ENCODE results near the gene DDX1.
"Not testable (repeated sequence)": the region's sequence is repeated elsewhere in the genome, so short reads cannot be mapped to it uniquely, and the experiment has no call there.

DDX1 gene

DNA sequence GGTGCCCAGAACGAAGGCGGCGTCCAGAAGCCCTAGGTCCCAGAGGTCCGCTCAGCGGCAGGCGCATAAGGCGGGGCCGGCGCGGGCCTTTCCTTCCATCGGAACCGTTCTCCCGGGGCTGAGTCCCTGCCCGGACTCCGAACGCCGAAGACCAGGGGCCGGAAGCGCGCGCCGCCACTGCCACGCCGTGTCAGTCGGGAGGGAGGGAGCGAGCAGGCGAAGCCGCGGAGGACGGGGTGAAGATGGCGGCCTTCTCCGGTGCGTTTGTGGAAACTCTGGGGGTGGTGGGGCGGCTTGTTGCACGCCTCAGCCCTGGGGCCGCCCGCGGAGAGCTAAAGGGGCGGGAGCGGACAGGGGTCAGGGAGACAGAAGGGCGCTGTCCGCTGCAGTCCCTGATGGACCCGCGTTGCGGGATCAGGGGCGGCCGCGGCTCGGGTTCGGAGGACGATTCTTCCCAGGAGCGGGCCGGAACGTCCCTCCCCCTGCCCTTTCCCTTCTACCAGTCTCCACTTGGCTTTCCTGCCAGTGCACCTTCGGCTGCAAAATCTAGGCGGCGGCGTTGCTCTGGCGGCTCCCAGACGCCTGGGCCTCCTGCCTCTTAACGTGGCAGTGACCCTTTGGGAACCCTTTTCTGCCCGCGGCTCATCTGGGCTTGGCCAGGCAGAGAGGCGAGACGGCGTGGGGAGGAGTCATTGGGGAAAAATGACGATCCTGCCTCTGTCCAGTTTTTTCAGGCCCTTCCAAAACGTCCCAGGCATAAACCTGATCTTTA, at the start of gene DDX1:
Gene DDX1 (plus strand): TSS at position 177 of the 772 bp plus-strand sequence. CDS start 66 bp downstream, at position 243.
- peak within 1 kb of the TSS; percentile 90 for H3K27ac ChIP-seq (ENCODE audit: low read length)

DNA sequence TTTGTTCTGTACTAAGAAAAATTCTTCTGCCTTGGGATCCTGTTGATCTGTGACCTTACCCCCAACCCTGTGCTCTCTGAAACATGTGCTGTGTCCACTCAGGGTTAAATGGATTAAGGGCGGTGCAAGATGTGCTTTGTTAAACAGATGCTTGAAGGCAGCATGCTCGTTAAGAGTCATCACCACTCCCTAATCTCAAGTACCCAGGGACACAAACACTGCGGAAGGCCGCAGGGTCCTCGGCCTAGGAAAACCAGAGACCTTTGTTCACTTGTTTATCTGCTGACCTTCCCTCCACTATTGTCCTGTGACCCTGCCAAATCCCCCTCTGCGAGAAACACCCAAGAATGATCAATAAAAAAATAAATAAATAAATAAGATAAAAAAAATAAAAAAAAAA, 49.4 kb upstream of the DDX1 start:
- H3K27me3 ChIP-seq (ENCODE audit: low read depth, low read length); H3K4me1 ChIP-seq (ENCODE audit: control insufficient read depth in 1 of 2, insufficient read depth in 2 of 2, low read length in 2 of 2); H3K27ac ChIP-seq (ENCODE audit: low read length); H3K4me3 ChIP-seq (ENCODE audit: low read depth in 1 of 2, low read length in 2 of 2); H3K9me3 ChIP-seq (ENCODE audit: control insufficient read depth in 1 of 2, low read length in 2 of 2); H3K36me3 ChIP-seq (ENCODE audit: control insufficient read depth in 1 of 2, insufficient read depth in 2 of 2, low read length in 2 of 2): not testable (repeated sequence)

More for the DNA sequence above, at the start of gene DDX1:
- Histone ChIP-seq H3K4me1 (ENCODE audit: control insufficient read depth in 1 of 2, insufficient read depth in 2 of 2, low read length in 2 of 2) (peaks cover 0 to 30% of the 10 kb centered on the region in 2 donors), H3K27me3 (ENCODE audit: low read depth, low read length) (no peaks in the 10 kb centered on the region), H3K9me3 (ENCODE audit: control insufficient read depth in 1 of 2, low read length in 2 of 2) (no peaks in the 10 kb centered on the region), H3K36me3 (ENCODE audit: control insufficient read depth in 1 of 2, insufficient read depth in 2 of 2, low read length in 2 of 2) (peaks cover 18 to 20% of the 10 kb centered on the region in 2 donors), H3K4me3 (ENCODE audit: low read depth in 1 of 2, low read length in 2 of 2) (peak within 1 kb of the TSS; percentile 98 to 100)

GRCh38 chr2:15543053-15543452, 48.6 kb upstream of the DDX1 start:
- no peak overlapping the region for H3K27ac ChIP-seq (ENCODE audit: low read length)
- H3K4me1 ChIP-seq (ENCODE audit: control insufficient read depth in 1 of 2, insufficient read depth in 2 of 2, low read length in 2 of 2) = no peaks in the 10 kb centered on the region
- H3K4me3 ChIP-seq (ENCODE audit: low read depth in 1 of 2, low read length in 2 of 2) = no peak overlapping the region
- H3K27me3 ChIP-seq (ENCODE audit: low read depth, low read length) = no peaks in the 10 kb centered on the region
- H3K9me3 ChIP-seq (ENCODE audit: control insufficient read depth in 1 of 2, low read length in 2 of 2) = no peaks in the 10 kb centered on the region
- peaks cover 0 to 5% of the 10 kb centered on the region in 2 donors for H3K36me3 ChIP-seq (ENCODE audit: control insufficient read depth in 1 of 2, insufficient read depth in 2 of 2, low read length in 2 of 2)

DNA sequence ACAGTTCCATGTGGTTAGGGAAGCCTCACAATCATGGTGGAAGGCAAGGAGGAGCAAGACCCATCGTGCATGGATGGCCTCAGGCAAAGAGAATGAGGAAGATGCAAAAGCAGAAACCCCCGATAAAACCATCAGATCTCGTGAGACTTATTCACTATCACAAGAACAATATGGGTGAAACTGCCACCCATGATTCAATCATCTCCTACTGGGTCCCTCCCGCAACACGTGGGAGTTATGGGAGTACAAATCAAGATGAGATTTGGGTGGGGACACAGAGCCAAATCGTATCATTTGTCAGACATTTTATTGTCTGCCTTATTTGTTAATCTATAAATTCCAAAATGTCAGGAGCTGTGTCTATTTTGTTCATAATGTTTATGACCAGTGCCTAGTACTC, 48.1 kb upstream of the DDX1 start:
- Histone ChIP-seq H3K27me3 (ENCODE audit: low read depth, low read length) (no peaks in the 10 kb centered on the region), H3K27ac (ENCODE audit: low read length) (no peak overlapping the region), H3K4me3 (ENCODE audit: low read depth in 1 of 2, low read length in 2 of 2) (no peak overlapping the region), H3K4me1 (ENCODE audit: control insufficient read depth in 1 of 2, insufficient read depth in 2 of 2, low read length in 2 of 2) (no peaks in the 10 kb centered on the region), H3K9me3 (ENCODE audit: control insufficient read depth in 1 of 2, low read length in 2 of 2) (no peaks in the 10 kb centered on the region), H3K36me3 (ENCODE audit: control insufficient read depth in 1 of 2, insufficient read depth in 2 of 2, low read length in 2 of 2) (peaks cover 0 to 6% of the 10 kb centered on the region in 2 donors)

DNA sequence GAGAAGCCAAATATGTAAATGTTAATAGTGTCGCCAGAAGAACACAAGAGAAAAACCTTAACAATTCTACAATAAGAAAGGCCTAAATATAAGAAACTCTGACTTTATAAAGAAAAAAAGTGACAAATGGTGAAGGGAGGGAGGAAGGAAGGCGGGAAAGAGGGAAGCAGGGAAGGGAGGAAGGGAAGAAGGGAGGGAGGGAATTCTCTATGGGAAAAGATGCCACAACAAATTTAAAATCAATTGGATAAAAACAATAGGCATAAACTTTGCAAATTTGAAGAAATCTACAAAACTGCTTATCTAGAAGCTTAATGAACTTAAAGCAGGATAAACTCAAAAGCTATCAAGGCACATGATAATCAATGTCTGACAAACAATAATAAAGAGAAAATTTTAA, 47.4 kb upstream of the DDX1 start:
- Histone ChIP-seq H3K36me3 (ENCODE audit: control insufficient read depth in 1 of 2, insufficient read depth in 2 of 2, low read length in 2 of 2) (peaks cover 3 to 8% of the 10 kb centered on the region in 2 donors), H3K4me1 (ENCODE audit: control insufficient read depth in 1 of 2, insufficient read depth in 2 of 2, low read length in 2 of 2) (no peaks in the 10 kb centered on the region), H3K9me3 (ENCODE audit: control insufficient read depth in 1 of 2, low read length in 2 of 2) (no peaks in the 10 kb centered on the region), H3K4me3 (ENCODE audit: low read depth in 1 of 2, low read length in 2 of 2) (no peak overlapping the region), H3K27ac (ENCODE audit: low read length) (no peak overlapping the region), H3K27me3 (ENCODE audit: low read depth, low read length) (no peaks in the 10 kb centered on the region)

- no peaks in the 10 kb centered on the region for H3K4me1 ChIP-seq (ENCODE audit: control insufficient read depth in 1 of 2, insufficient read depth in 2 of 2, low read length in 2 of 2)
- H3K36me3 ChIP-seq (ENCODE audit: control insufficient read depth in 1 of 2, insufficient read depth in 2 of 2, low read length in 2 of 2) = peaks cover 6 to 11% of the 10 kb centered on the region in 2 donors
- no peaks in the 10 kb centered on the region for H3K9me3 ChIP-seq (ENCODE audit: control insufficient read depth in 1 of 2, low read length in 2 of 2)
- no peaks in the 10 kb centered on the region for H3K27me3 ChIP-seq (ENCODE audit: low read depth, low read length)
- no peak overlapping the region for H3K4me3 ChIP-seq (ENCODE audit: low read depth in 1 of 2, low read length in 2 of 2)
- H3K27ac ChIP-seq (ENCODE audit: low read length) = no peak overlapping the region
Observed at GRCh38 chr2:15546297-15547098, 45.2 kb upstream of the DDX1 start.

DNA sequence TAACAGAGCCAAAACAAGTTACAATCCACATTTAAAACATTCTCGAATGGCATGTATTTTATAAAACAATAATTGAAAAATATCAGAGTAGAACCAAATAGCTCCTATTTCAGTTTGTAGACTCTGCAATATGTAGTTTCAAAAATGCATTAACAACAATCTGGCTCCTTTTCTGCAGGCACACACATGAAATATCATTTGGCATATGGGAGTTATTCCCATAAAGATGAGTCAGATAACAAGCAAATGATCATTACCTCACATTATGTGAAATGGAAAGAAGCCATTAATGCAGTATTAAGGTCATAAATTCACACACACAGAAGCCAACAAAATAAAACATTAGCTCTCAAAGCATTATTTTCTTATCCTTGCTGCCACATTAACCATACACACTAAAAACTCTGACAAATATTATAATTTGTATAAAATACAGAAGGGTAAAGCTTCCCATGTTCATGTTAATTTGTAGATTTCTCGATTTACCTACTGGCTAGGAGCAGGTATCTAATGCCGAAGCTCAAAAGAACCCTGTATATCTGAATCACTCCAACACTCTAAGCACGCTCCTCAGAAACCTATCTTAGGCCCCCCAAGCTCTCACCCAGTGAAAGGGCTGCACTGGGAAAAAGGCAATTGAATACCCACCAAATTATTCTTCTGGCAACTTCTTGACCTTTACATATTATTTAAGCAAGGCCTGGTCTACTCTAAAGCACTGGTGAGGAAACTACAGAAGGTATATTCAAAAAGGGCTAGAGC, 44.4 kb upstream of the DDX1 start:
- Histone ChIP-seq H3K4me1 (ENCODE audit: control insufficient read depth in 1 of 2, insufficient read depth in 2 of 2, low read length in 2 of 2) (no peaks in the 10 kb centered on the region), H3K27ac (ENCODE audit: low read length) (no peak overlapping the region), H3K9me3 (ENCODE audit: control insufficient read depth in 1 of 2, low read length in 2 of 2) (no peaks in the 10 kb centered on the region), H3K4me3 (ENCODE audit: low read depth in 1 of 2, low read length in 2 of 2) (no peak overlapping the region), H3K36me3 (ENCODE audit: control insufficient read depth in 1 of 2, insufficient read depth in 2 of 2, low read length in 2 of 2) (peaks cover 9 to 17% of the 10 kb centered on the region in 2 donors), H3K27me3 (ENCODE audit: low read depth, low read length) (no peaks in the 10 kb centered on the region)

DNA sequence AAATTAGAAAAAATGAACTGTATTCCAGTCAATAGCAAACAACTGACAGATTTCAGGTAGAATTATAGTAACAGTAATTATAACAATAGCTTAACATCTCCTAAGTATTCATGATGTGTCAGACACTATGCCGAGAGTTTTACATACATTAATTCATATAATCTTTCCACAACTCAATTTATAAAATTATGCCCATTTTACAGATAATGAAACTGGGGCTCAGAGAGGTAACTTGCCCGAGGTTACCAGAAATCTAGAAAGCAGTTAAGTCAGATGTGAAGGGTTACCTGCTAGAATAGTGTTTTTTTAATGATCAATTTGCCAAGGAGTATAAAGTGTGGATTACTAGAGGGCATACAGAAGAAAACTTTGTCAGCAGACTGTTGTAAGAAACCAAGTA, 42.7 kb upstream of the DDX1 start:
- no peaks in the 10 kb centered on the region for H3K27me3 ChIP-seq (ENCODE audit: low read depth, low read length)
- no peaks in the 10 kb centered on the region for H3K4me1 ChIP-seq (ENCODE audit: control insufficient read depth in 1 of 2, insufficient read depth in 2 of 2, low read length in 2 of 2)
- H3K27ac ChIP-seq (ENCODE audit: low read length) = no peak overlapping the region
- peaks cover 12 to 24% of the 10 kb centered on the region in 2 donors for H3K36me3 ChIP-seq (ENCODE audit: control insufficient read depth in 1 of 2, insufficient read depth in 2 of 2, low read length in 2 of 2)
- H3K9me3 ChIP-seq (ENCODE audit: control insufficient read depth in 1 of 2, low read length in 2 of 2) = no peaks in the 10 kb centered on the region
- no peak overlapping the region for H3K4me3 ChIP-seq (ENCODE audit: low read depth in 1 of 2, low read length in 2 of 2)

DNA sequence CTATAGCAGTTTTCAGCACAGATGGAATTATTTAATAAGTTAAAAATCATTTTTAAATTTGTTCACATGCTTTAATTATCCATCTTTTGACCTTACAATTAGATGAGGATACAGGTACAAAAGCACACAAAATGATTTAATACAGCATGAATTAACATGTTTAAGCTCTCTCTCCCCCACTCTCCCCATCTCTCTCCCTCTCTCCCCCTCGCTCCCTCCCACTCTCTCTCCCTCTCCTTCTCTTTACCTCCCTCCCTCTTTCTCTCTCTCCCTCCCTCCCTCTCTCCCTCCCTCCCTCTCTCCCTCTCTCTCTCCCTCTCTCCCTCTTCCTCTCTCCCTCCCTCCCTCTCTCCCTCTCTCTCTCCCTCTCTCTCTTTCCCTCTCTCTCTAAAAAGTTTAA, 38.1 kb upstream of the DDX1 start:
- Histone ChIP-seq H3K4me3 (ENCODE audit: low read depth in 1 of 2, low read length in 2 of 2) (no peak overlapping the region), H3K27ac (ENCODE audit: low read length) (no peak overlapping the region), H3K36me3 (ENCODE audit: control insufficient read depth in 1 of 2, insufficient read depth in 2 of 2, low read length in 2 of 2) (peaks cover 12 to 24% of the 10 kb centered on the region in 2 donors), H3K9me3 (ENCODE audit: control insufficient read depth in 1 of 2, low read length in 2 of 2) (no peaks in the 10 kb centered on the region), H3K27me3 (ENCODE audit: low read depth, low read length) (no peaks in the 10 kb centered on the region), H3K4me1 (ENCODE audit: control insufficient read depth in 1 of 2, insufficient read depth in 2 of 2, low read length in 2 of 2) (peaks cover 0 to 5% of the 10 kb centered on the region in 2 donors)

DNA sequence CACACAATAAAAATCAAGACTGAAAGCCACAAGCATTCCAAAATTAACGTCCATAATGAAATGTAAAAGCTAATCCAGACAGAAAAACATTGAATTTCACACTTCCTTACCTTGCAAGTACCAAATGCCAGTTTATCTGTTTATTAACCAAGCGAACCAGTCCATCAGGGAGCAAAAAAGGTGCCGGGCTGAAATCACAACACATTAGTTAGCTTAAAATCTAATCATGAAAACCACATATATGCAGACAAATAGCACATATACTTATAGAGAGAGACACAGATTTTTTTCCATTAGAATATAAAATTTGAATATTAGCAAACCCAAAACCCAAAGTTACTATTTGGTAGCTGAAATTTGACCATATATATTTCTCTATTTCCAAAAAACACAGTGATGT, 37.7 kb upstream of the DDX1 start:
- Histone ChIP-seq H3K27ac (ENCODE audit: low read length) (no peak overlapping the region), H3K27me3 (ENCODE audit: low read depth, low read length) (no peaks in the 10 kb centered on the region), H3K4me1 (ENCODE audit: control insufficient read depth in 1 of 2, insufficient read depth in 2 of 2, low read length in 2 of 2) (peaks cover 0 to 6% of the 10 kb centered on the region in 2 donors), H3K36me3 (ENCODE audit: control insufficient read depth in 1 of 2, insufficient read depth in 2 of 2, low read length in 2 of 2) (peaks cover 12 to 19% of the 10 kb centered on the region in 2 donors), H3K4me3 (ENCODE audit: low read depth in 1 of 2, low read length in 2 of 2) (no peak overlapping the region), H3K9me3 (ENCODE audit: control insufficient read depth in 1 of 2, low read length in 2 of 2) (no peaks in the 10 kb centered on the region)
